HepG2 (cell line): ENCODE measurements around the gene POLDIP3. TPM values are rescaled to one million over a fixed set of nuclear protein-coding genes. Genes with fewer than 3 reads are reported as not detected.

Source experiments
- E2F2 ChIP-seq: sonication (generic); formaldehyde crosslinking; IDR thresholded peaks from 2 replicates; pipeline ENCODE4 v1.4.0; 2020; ENCODE audit warnings: missing genetic modification reagents, borderline replicate concordance
- GABPB1 ChIP-seq: IDR thresholded peaks from 2 replicates; pipeline ENCODE4 v1.6.1; 2016; ENCODE audit warnings: mild to moderate bottlenecking, missing genetic modification reagents, moderate library complexity, missing compliant biosample characterization
- GFI1 ChIP-seq: sonication (generic); formaldehyde crosslinking; IDR thresholded peaks from 2 replicates; pipeline ENCODE4 v1.5.0; 2020; ENCODE audit warnings: missing genetic modification reagents, mild to moderate bottlenecking, borderline replicate concordance
- IRF9 ChIP-seq: sonication (generic); formaldehyde crosslinking; IDR thresholded peaks from 2 replicates; pipeline ENCODE4 v1.8.0; 2022; ENCODE audit warnings: missing genetic modification reagents, mild to moderate bottlenecking, borderline replicate concordance
- KLF15 ChIP-seq: sonication (generic); formaldehyde crosslinking; IDR thresholded peaks from 2 replicates; pipeline ENCODE4 v1.8.1; 2023; ENCODE audit warnings: borderline replicate concordance, mild to moderate bottlenecking, inconsistent platforms, missing genetic modification reagents, mixed read lengths
- MYC ChIP-seq: sonication (generic); formaldehyde crosslinking; IDR thresholded peaks from 2 replicates; pipeline ENCODE4 v1.9.0; 2021; ENCODE audit warnings: missing genetic modification reagents, borderline replicate concordance
- RFX3 ChIP-seq: IDR thresholded peaks from 2 replicates; pipeline ENCODE4 v1.6.1; 2016; ENCODE audit warnings: missing biosample characterization, missing genetic modification reagents
- SMAD1 ChIP-seq: sonication (generic); formaldehyde crosslinking; IDR thresholded peaks from 2 replicates; pipeline ENCODE4 v1.4.0; 2020; ENCODE audit warnings: missing genetic modification reagents, low read depth, mild to moderate bottlenecking, borderline replicate concordance
- TIGD3 ChIP-seq: sonication (generic); formaldehyde crosslinking; IDR thresholded peaks from 2 replicates; pipeline ENCODE4 v1.5.1; 2020; ENCODE audit warnings: mild to moderate bottlenecking, missing genetic modification reagents, borderline replicate concordance
- ZFP82 ChIP-seq: sonication (generic); formaldehyde crosslinking; IDR thresholded peaks from 2 replicates; pipeline ENCODE4 v1.5.1; 2020; ENCODE audit warnings: mild to moderate bottlenecking, missing genetic modification reagents, borderline replicate concordance
- ZMAT3 ChIP-seq: sonication (generic); formaldehyde crosslinking; conservative IDR thresholded peaks from 2 replicates; pipeline ENCODE4 v1.7.0; 2021; ENCODE audit warnings: missing genetic modification reagents
- ZNF30 ChIP-seq: sonication (generic); formaldehyde crosslinking; IDR thresholded peaks from 2 replicates; pipeline ENCODE4 v1.5.0; 2020; ENCODE audit warnings: mild to moderate bottlenecking, missing genetic modification reagents
- ZNF354B ChIP-seq: sonication (generic); formaldehyde crosslinking; IDR thresholded peaks from 2 replicates; pipeline ENCODE4 v1.8.0; 2022; ENCODE audit warnings: mild to moderate bottlenecking, missing genetic modification reagents
- ZNF44 ChIP-seq: sonication (generic); formaldehyde crosslinking; IDR thresholded peaks from 2 replicates; pipeline ENCODE4 v1.5.1; 2020; ENCODE audit warnings: mild to moderate bottlenecking, missing genetic modification reagents
- ZNF563 ChIP-seq: sonication (generic); formaldehyde crosslinking; IDR thresholded peaks from 2 replicates; pipeline ENCODE4 v1.8.0; 2022; ENCODE audit warnings: mild to moderate bottlenecking, moderate library complexity, missing genetic modification reagents
- ZNF567 ChIP-seq: sonication (generic); formaldehyde crosslinking; IDR thresholded peaks from 2 replicates; pipeline ENCODE4 v1.8.1; 2023; ENCODE audit warnings: mild to moderate bottlenecking, missing genetic modification reagents, borderline replicate concordance
- ZNF574 ChIP-seq: sonication (generic); formaldehyde crosslinking; IDR thresholded peaks from 2 replicates; pipeline ENCODE4 v1.4.0; 2020; ENCODE audit warnings: missing genetic modification reagents
- ZNF672 ChIP-seq: sonication (generic); formaldehyde crosslinking; IDR thresholded peaks from 2 replicates; pipeline ENCODE4 v1.8.1; 2022; ENCODE audit warnings: missing genetic modification reagents
- polyA plus RNA-seq, 8 experiments: library from polyadenylated mRNA; depleted of rRNA in 3 of 8; stranded (reverse) in 7 of 8; unstranded in 1 of 8; fragments of >200 nt; fragmentation: Illumina TruSeq in 4 of 8; extraction: Trizol in 4 of 8; gene quantifications; 2 replicates each; pipeline versions ENCODE4 v1.2.1 to v1.2.3, GENCODE V29; 2011 to 2016; ENCODE audit warnings: low read depth in 4 of 8, missing spikeins in 1 of 8, mixed read lengths in 1 of 8; ENCODE audit not compliant: insufficient read depth in 1 of 8
- total RNA-seq, 5 experiments: library from RNA; depleted of rRNA; stranded (reverse); fragments of >200 nt; fragmentation: Illumina TruSeq; extraction: Trizol; gene quantifications; 2 replicates each; pipeline ENCODE4 v1.2.3, GENCODE V29; 2016; ENCODE audit warnings: low read depth in 1 of 5

POLDIP3 gene
- total and polyA plus RNA-seq, 2 of the 13 experiments (the other 11 are each of a cell fraction or from before 2014, with no cell fraction given), result 45.8 to 47.4 TPM

- TF ChIP-seq ZNF672 (CRISPR knock-in tag) (no peak), ZFP82 (no peak), GABPB1 (CRISPR knock-in tag) (peak; percentile 20; the same call in 1 of the 2 replicates), ZNF30 (CRISPR knock-in tag) (no peak), SMAD1 (no peak), ZNF44 (CRISPR knock-in tag) (no peak), ZNF354B (CRISPR knock-in tag) (no peak), GFI1 (CRISPR knock-in tag) (no peak), E2F2 (CRISPR knock-in tag) (no peak), MYC (CRISPR knock-in tag) (0 out of 2 replicates have a peak, but pooled peaks have one; percentile 50), TIGD3 (CRISPR knock-in tag) (no peak), RFX3 (no peak), IRF9 (CRISPR knock-in tag) (no peak), ZNF574 (CRISPR knock-in tag) (0 out of 2 replicates have a peak, but pooled peaks have one; percentile 8), ZNF567 (CRISPR knock-in tag) (no peak), ZNF563 (CRISPR knock-in tag) (0 out of 2 replicates have a peak, but pooled peaks have one; percentile 5), ZMAT3 (no peak; the same call in 1 of the 2 replicates), KLF15 (CRISPR knock-in tag) (no peak)
These were observed 31.4 kb upstream of the POLDIP3 start (continued) for GRCh38 chr22:42645938-42646568.
